ENCODE data around the gene SPG21.

Gene SPG21

DNA sequence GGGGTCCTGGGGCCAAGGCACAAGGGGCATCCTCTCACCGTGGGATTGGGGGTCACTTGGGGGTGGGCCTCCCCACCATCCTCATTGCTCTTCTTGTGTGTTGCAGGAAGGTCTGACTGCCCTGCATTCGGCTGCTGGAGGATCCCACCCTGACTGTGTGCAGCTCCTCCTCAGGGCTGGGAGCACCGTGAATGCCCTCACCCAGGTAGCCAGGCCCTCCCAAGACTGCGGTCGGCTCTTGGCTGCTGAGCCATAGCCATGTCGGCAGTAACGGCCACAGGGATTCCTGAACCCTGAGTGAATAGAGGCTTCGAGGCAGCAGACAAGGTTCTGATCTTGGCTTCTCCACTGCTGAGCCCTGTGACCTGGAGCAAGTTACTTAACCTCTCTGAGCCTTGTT is 58.3 kb downstream of the SPG21 start:
- TF ChIP-seq POLR2AphosphoS5 (IDR thresholded peaks at IDR 0.05; ENCODE audit: low read depth, low read length) (no peak), SIN3A (IDR thresholded peaks at IDR 0.05; ENCODE audit: borderline replicate concordance, insufficient read depth, low read length) (no peak), FOXP2 (optimal IDR thresholded peaks at IDR 0.05; ENCODE audit: borderline replicate concordance, extremely low read depth, extremely low read length, insufficient read depth) (no peak), TAF1 (IDR thresholded peaks at IDR 0.05; ENCODE audit: borderline replicate concordance, insufficient read depth, low read length) (no peak)
- TF ChIP-seq, protein P1, sequence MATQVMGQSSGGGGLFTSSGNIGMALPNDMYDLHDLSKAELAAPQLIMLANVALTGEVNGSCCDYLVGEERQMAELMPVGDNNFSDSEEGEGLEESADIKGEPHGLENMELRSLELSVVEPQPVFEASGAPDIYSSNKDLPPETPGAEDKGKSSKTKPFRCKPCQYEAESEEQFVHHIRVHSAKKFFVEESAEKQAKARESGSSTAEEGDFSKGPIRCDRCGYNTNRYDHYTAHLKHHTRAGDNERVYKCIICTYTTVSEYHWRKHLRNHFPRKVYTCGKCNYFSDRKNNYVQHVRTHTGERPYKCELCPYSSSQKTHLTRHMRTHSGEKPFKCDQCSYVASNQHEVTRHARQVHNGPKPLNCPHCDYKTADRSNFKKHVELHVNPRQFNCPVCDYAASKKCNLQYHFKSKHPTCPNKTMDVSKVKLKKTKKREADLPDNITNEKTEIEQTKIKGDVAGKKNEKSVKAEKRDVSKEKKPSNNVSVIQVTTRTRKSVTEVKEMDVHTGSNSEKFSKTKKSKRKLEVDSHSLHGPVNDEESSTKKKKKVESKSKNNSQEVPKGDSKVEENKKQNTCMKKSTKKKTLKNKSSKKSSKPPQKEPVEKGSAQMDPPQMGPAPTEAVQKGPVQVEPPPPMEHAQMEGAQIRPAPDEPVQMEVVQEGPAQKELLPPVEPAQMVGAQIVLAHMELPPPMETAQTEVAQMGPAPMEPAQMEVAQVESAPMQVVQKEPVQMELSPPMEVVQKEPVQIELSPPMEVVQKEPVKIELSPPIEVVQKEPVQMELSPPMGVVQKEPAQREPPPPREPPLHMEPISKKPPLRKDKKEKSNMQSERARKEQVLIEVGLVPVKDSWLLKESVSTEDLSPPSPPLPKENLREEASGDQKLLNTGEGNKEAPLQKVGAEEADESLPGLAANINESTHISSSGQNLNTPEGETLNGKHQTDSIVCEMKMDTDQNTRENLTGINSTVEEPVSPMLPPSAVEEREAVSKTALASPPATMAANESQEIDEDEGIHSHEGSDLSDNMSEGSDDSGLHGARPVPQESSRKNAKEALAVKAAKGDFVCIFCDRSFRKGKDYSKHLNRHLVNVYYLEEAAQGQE (IDR thresholded peaks at IDR 0.05; ENCODE audit: insufficient read depth in 1 of 2, low read depth in 2 of 2, low read length in 2 of 2), result no peak

DNA sequence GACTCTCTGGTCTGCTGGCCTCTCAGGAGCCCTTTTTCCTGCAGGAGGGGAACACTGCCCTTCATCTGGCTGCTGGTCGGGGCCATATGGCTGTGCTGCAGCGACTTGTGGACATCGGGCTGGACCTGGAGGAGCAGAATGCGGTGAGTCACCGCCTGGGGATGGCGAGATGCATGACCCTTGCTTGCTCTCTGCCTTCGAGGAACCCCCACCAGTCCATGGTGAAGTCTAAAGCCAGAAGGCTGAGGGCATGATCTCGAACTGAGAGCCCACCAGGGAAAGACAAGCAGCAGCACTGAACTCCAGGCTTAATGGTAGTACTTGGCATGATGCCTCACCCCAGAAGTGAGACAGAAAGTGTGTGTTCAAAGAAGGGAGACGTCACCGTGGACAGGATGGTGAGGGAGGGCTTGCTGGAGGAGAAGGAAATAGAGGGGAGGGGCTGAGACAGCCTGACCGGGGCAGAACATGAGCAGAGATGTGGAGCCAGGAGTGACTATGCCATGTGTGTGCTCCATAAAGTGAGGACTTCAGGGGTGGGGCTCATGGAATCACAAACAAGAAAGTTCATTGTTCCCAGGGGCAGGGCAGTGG is 58.8 kb downstream of the SPG21 start:
- TF ChIP-seq POLR2AphosphoS5 (IDR thresholded peaks at IDR 0.05; ENCODE audit: low read depth, low read length), result no peak
- TF ChIP-seq, protein P1 (IDR thresholded peaks at IDR 0.05; ENCODE audit: insufficient read depth in 1 of 2, low read depth in 2 of 2, low read length in 2 of 2), result no peak
- TF ChIP-seq TAF1 (IDR thresholded peaks at IDR 0.05; ENCODE audit: borderline replicate concordance, insufficient read depth, low read length), result no peak
- TF ChIP-seq SIN3A (IDR thresholded peaks at IDR 0.05; ENCODE audit: borderline replicate concordance, insufficient read depth, low read length), result no peak

DNA sequence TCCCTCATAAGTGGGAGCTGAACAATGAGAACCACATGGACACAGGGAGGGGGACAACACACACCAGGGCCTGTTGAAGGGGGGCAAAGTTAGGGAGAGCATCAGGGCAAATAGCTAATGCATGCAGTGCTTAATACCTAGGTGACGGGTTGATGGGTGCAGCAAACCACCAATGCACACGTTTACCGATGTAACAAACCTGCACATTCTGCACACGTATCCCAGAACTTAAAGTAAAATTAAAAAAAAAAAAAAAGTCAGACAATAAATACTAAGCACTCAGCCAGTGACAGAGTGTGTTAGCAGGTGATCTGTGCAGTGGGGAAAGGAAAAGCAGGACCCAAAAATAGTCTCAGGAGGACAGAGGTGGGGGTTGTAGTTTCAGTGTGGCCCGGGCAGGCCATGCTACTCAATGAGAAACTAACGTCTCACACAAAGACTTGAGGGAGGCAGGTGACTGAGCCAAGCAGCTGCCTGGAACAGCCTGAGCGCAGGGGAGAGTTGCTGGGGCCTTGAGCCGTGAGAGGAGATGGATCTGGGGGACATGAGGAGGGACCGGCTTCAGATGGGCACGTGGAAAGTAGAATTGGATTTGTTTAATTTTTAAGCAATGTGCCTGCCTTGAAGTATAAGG is 59.6 kb downstream of the SPG21 start:
- TF ChIP-seq TAF1 (IDR thresholded peaks at IDR 0.05; ENCODE audit: borderline replicate concordance, insufficient read depth, low read length) (no peak), SIN3A (IDR thresholded peaks at IDR 0.05; ENCODE audit: borderline replicate concordance, insufficient read depth, low read length) (no peak), POLR2AphosphoS5 (IDR thresholded peaks at IDR 0.05; ENCODE audit: low read depth, low read length) (no peak), FOXP2 (optimal IDR thresholded peaks at IDR 0.05; ENCODE audit: borderline replicate concordance, extremely low read depth, extremely low read length, insufficient read depth) (no peak)
- TF ChIP-seq, protein P1 (IDR thresholded peaks at IDR 0.05; ENCODE audit: insufficient read depth in 1 of 2, low read depth in 2 of 2, low read length in 2 of 2), result no peak

GRCh38 chr15:64928626-64929220 is 61.0 kb downstream of the SPG21 start:
- TF ChIP-seq TAF1 (IDR thresholded peaks at IDR 0.05; ENCODE audit: borderline replicate concordance, insufficient read depth, low read length), result no peak

- TF ChIP-seq POLR2AphosphoS5 (IDR thresholded peaks at IDR 0.05; ENCODE audit: low read depth, low read length) (no peak), FOXP2 (optimal IDR thresholded peaks at IDR 0.05; ENCODE audit: borderline replicate concordance, extremely low read depth, extremely low read length, insufficient read depth) (no peak), SIN3A (IDR thresholded peaks at IDR 0.05; ENCODE audit: borderline replicate concordance, insufficient read depth, low read length) (no peak), TAF1 (IDR thresholded peaks at IDR 0.05; ENCODE audit: borderline replicate concordance, insufficient read depth, low read length) (no peak)
- TF ChIP-seq, protein P1 (IDR thresholded peaks at IDR 0.05; ENCODE audit: insufficient read depth in 1 of 2, low read depth in 2 of 2, low read length in 2 of 2), result no peak
These were observed 63.1 kb downstream of the SPG21 start for GRCh38 chr15:64926661-64927060.

Measured in PFSK-1 (cell line).